ENCODE data around the gene ADRB2. TPM values are rescaled to one million over a fixed set of nuclear protein-coding genes. Genes with fewer than 3 reads are reported as not detected.

Gene ADRB2
- 1 to 10 TPM; 2.2 to 9.2 (median 3.0) TPM for total RNA-seq

- intact Hi-C loops (cut with DNase I; ENCODE audit: low total_unique reads): no loop called here
- H3K4me1 ChIP-seq: no peaks in the 10 kb centered on the region
- TF ChIP-seq POLR2A (IDR thresholded peaks at IDR 0.05): peak; percentile 79 to 94
- peak in 2 of 4 experiments; percentile 10 to 24 for TF ChIP-seq CTCF (IDR thresholded peaks at IDR 0.05)
- H3K27me3 ChIP-seq: no peaks in the 10 kb centered on the region
- H3K27ac ChIP-seq: peak within 1 kb of the TSS; percentile 73 to 76
- no peaks in the 10 kb centered on the region for H3K36me3 ChIP-seq
- no peaks in the 10 kb centered on the region for H3K9me3 ChIP-seq
- DNase-seq: peak; percentile 82 to 84
- peak within 1 kb of the TSS; percentile 44 to 45 for H3K4me3 ChIP-seq
These were observed at the start of gene ADRB2 for GRCh38 chr5:148826053-148826738. Gene ADRB2 (plus strand): TSS chr5:148826611. CDS start chr5:148826832, 221 bp downstream.

- intact Hi-C loops (cut with DNase I; ENCODE audit: low total_unique reads): no loop called here
- no peak for TF ChIP-seq CTCF (IDR thresholded peaks at IDR 0.05)
- TF ChIP-seq POLR2A (IDR thresholded peaks at IDR 0.05): no peak
- no peaks in the 10 kb centered on the region for H3K9me3 ChIP-seq
- DNase-seq: no peak
- no peaks in the 10 kb centered on the region for H3K36me3 ChIP-seq
- no peaks in the 10 kb centered on the region for H3K4me1 ChIP-seq
- H3K27me3 ChIP-seq: no peaks in the 10 kb centered on the region
- H3K27ac ChIP-seq: no peak overlapping the region
- no peak overlapping the region for H3K4me3 ChIP-seq
These were observed 49.6 kb upstream of the ADRB2 start for GRCh38 chr5:148776780-148777179.

GRCh38 chr5:148778882-148779281 lies 47.5 kb upstream of the ADRB2 start:
- Histone ChIP-seq H3K27ac (no peak overlapping the region), H3K27me3 (no peaks in the 10 kb centered on the region), H3K4me3 (no peak overlapping the region), H3K36me3 (no peaks in the 10 kb centered on the region), H3K9me3 (no peaks in the 10 kb centered on the region), H3K4me1 (no peaks in the 10 kb centered on the region)
- DNase-seq: no peak
- no peak for TF ChIP-seq CTCF (IDR thresholded peaks at IDR 0.05)
- TF ChIP-seq POLR2A (IDR thresholded peaks at IDR 0.05): no peak
- intact Hi-C loops (cut with DNase I; ENCODE audit: low total_unique reads): no loop called here

GRCh38 chr5:148780711-148781110 lies 45.7 kb upstream of the ADRB2 start:
- H3K9me3 ChIP-seq: no peaks in the 10 kb centered on the region
- intact Hi-C loops (cut with DNase I; ENCODE audit: low total_unique reads): no loop called here
- TF ChIP-seq POLR2A (IDR thresholded peaks at IDR 0.05) (no peak), CTCF (IDR thresholded peaks at IDR 0.05) (no peak)
- no peak overlapping the region for H3K4me3 ChIP-seq
- no peaks in the 10 kb centered on the region for H3K4me1 ChIP-seq
- H3K27me3 ChIP-seq: no peaks in the 10 kb centered on the region
- H3K36me3 ChIP-seq: no peaks in the 10 kb centered on the region
- no peak overlapping the region for H3K27ac ChIP-seq
- DNase-seq: no peak

GRCh38 chr5:148781766-148782165 lies 44.6 kb upstream of the ADRB2 start:
- H3K4me1 ChIP-seq: no peaks in the 10 kb centered on the region
- H3K27me3 ChIP-seq: no peaks in the 10 kb centered on the region
- no peak overlapping the region for H3K4me3 ChIP-seq
- no peak for DNase-seq
- H3K9me3 ChIP-seq: no peaks in the 10 kb centered on the region
- H3K27ac ChIP-seq: no peak overlapping the region
- H3K36me3 ChIP-seq: no peaks in the 10 kb centered on the region
- TF ChIP-seq CTCF (IDR thresholded peaks at IDR 0.05) (no peak), POLR2A (IDR thresholded peaks at IDR 0.05) (no peak)
- intact Hi-C loops (cut with DNase I; ENCODE audit: low total_unique reads): no loop called here
